Mesothelial cell of epicardium (in vitro differentiated cells): Measurements from ENCODE around the gene CPOX. TPM values are rescaled to one million over a fixed set of nuclear protein-coding genes. Genes with fewer than 3 reads are reported as not detected.

Experiments
- DNase-seq, 2 experiments: peaks; one replicate each; pipeline ENCODE4 v3.0.0; 2021; ENCODE audit warnings: low spot score in 2 of 2; ENCODE audit not compliant: unreplicated experiment in 2 of 2
- H3K27ac Mint-ChIP-seq: 2 replicates; pipeline ENCODE4 v1.8.0; 2021; ENCODE audit warnings: mixed read lengths
- H3K27me3 Mint-ChIP-seq: 2 replicates; pipeline ENCODE4 v1.8.0; 2021; ENCODE audit warnings: low read depth, mixed read lengths
- H3K36me3 Mint-ChIP-seq: 2 replicates; pipeline ENCODE4 v1.8.0; 2021; ENCODE audit warnings: mixed read lengths
- H3K4me1 Mint-ChIP-seq: 2 replicates; pipeline ENCODE4 v1.8.0; 2021; ENCODE audit warnings: mixed read lengths
- H3K4me3 Mint-ChIP-seq: 2 replicates; pipeline ENCODE4 v1.8.0; 2021; ENCODE audit warnings: mild to moderate bottlenecking, moderate library complexity, mixed read lengths
- H3K9me3 Mint-ChIP-seq: 2 replicates; pipeline ENCODE4 v1.8.0; 2021; ENCODE audit warnings: mixed read lengths
- CTCF ChIP-seq: fragments of 200-600 bp; sonication (generic); IDR thresholded peaks from one replicate; pipeline ENCODE4 v1.5.0; 2021; ENCODE audit warnings: antibody characterized with exemption; ENCODE audit not compliant: unreplicated experiment
- total RNA-seq: library from RNA; stranded (reverse); gene quantifications from 3 replicates; pipeline ENCODE4 v1.2.1, GENCODE V29; 2021

CPOX gene
- total RNA-seq, 1 donor from 2014 or later = 18.4 TPM

GRCh38 chr3:98536456-98537017 lies 56.9 kb downstream of the CPOX start:
- H3K9me3 Mint-ChIP-seq = no peaks in the 10 kb centered on the region

GRCh38 chr3:98534734-98535133 lies 58.7 kb downstream of the CPOX start:
- no peaks in the 10 kb centered on the region for H3K9me3 Mint-ChIP-seq
- no peak for TF ChIP-seq CTCF

More at GRCh38 chr3:98536456-98537017, 56.9 kb downstream of the CPOX start:
- no peak for DNase-seq
- no peak overlapping the region for H3K4me3 Mint-ChIP-seq
- no peaks in the 10 kb centered on the region for H3K36me3 Mint-ChIP-seq
- H3K27me3 Mint-ChIP-seq = peaks cover 8% of the 10 kb centered on the region
- TF ChIP-seq CTCF = no peak
- H3K27ac Mint-ChIP-seq = no peak overlapping the region
- no peaks in the 10 kb centered on the region for H3K4me1 Mint-ChIP-seq

GRCh38 chr3:98534168-98534567 lies 59.2 kb downstream of the CPOX start:
- Mint-ChIP-seq H3K27me3 (peaks cover 8% of the 10 kb centered on the region), H3K4me3 (no peak overlapping the region), H3K9me3 (no peaks in the 10 kb centered on the region), H3K36me3 (no peaks in the 10 kb centered on the region), H3K4me1 (no peaks in the 10 kb centered on the region), H3K27ac (no peak overlapping the region)
- DNase-seq = no peak
- TF ChIP-seq CTCF = no peak

More at GRCh38 chr3:98534734-98535133, 58.7 kb downstream of the CPOX start:
- Mint-ChIP-seq H3K27me3 (peaks cover 8% of the 10 kb centered on the region), H3K4me3 (no peak overlapping the region), H3K4me1 (no peaks in the 10 kb centered on the region), H3K27ac (no peak overlapping the region), H3K36me3 (no peaks in the 10 kb centered on the region)
- no peak for DNase-seq

GRCh38 chr3:98532709-98533571 lies 60.5 kb downstream of the CPOX start:
- Mint-ChIP-seq H3K4me3 (no peak overlapping the region), H3K36me3 (no peaks in the 10 kb centered on the region), H3K4me1 (no peaks in the 10 kb centered on the region), H3K27ac (no peak overlapping the region), H3K9me3 (no peaks in the 10 kb centered on the region), H3K27me3 (peaks cover 8% of the 10 kb centered on the region)
- DNase-seq = no peak
- TF ChIP-seq CTCF = no peak

- Mint-ChIP-seq H3K36me3 (no peaks in the 10 kb centered on the region), H3K9me3 (no peaks in the 10 kb centered on the region), H3K4me1 (no peaks in the 10 kb centered on the region), H3K4me3 (no peak overlapping the region), H3K27ac (no peak overlapping the region), H3K27me3 (peaks cover 8% of the 10 kb centered on the region)
- TF ChIP-seq CTCF = no peak
- DNase-seq = no peak
These were observed 61.2 kb downstream of the CPOX start for GRCh38 chr3:98532275-98532637.
